Inferior parietal cortex (tissue), 1 donor: ENCODE data around the gene ECD.
"Not testable (repeated sequence)": the region's sequence is repeated elsewhere in the genome, so short reads cannot be mapped to it uniquely, and the experiment has no call there.

Source experiments
- DNase-seq: peaks from one replicate; pipeline ENCODE4 v3.0.0-alpha.2; 2016; ENCODE audit errors: extremely low spot score

Gene ECD

GRCh38 chr10:73159038-73159648 lies 8.7 kb downstream of the ECD start:
- DNase-seq: peak; percentile 80

DNA sequence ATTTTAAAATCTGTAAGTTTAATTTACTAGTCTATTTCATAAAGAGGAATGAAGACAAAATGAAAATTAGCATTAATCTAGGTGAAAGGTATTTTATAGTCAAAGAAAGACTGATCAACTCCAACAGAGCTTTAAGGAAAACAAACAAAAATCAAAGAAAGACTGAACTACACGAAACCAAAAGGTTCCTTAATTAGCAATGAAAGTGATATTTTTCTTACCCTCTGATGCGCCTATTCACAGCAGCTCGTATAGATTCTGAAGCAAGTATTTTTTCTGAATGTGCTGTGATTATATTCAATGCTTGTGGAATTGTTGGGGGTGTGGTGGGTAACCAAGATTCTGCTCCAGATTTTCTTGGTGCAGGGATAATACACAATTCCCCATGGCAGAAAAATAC lies 11.8 kb downstream of the ECD start:
- no peak for DNase-seq

DNA sequence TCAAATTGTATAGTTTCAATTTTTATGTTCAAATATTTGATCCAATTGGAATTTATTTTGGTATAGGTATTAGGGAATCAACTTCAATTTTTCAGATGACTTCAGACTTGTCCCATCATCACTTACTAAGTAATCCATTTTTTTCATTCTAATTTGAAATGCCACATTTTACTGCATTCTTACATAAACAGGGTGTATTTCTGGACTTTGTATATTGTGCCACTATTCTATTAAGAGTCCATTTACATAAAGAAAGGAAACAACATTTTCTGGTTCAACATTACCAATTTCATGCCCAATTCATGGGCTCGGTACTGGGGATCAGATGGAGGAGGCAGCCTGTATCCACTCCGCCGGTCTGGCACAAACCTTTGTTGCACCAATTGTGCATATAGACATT lies 15.8 kb downstream of the ECD start:
- no peak for DNase-seq

DNA sequence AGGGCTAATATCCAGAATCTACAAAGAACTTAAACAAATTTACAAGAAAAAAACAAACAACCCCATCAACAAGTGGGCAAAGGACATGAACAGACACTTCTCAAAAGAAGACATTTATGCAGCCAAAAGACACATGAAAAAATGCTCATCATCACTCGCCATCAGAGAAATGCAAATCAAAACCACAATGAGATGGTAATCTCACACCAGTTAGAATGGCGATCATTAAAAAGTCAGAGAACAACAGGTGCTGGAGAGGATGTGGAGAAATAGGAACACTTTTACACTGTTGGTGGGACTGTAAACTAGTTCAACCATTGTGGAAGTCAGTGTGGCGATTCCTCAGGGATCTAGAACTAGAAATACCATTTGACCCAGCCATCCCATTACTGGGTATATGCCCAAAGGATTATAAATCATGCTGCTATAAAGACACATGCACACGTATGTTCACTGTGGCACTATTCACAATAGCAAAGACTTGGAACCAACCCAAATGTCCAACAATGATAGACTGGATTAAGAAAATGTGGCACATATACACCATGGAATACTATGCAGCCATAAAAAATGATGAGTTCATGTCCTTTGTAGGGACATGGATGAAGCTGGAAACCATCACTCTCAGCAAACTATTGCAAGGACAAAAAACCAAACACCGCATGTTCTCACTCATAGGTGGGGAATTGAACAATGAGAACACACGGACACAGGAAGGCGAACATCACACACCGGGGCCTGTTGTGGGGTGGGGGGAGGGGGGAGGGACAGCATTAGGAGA lies 17.0 kb downstream of the ECD start:
- not testable (repeated sequence) for DNase-seq

DNA sequence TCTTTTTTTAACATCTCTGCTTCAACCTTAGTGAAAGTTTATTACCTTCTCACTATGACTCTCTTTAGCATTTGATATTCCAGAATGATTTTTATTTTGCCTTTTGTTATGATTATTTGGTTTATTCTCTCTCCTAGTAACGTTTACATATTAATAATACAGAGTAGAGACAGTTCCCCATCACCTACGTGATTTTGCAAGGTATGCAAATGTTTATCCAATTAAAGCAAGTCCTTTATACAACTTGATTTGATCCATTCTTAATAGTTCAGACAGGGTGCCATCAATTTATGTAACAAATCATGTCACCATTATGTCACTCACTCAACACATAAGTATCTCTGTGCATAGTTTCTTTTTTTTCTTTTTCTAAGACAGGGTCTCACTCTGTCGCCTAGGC lies 26.2 kb downstream of the ECD start:
- no peak for DNase-seq

DNA sequence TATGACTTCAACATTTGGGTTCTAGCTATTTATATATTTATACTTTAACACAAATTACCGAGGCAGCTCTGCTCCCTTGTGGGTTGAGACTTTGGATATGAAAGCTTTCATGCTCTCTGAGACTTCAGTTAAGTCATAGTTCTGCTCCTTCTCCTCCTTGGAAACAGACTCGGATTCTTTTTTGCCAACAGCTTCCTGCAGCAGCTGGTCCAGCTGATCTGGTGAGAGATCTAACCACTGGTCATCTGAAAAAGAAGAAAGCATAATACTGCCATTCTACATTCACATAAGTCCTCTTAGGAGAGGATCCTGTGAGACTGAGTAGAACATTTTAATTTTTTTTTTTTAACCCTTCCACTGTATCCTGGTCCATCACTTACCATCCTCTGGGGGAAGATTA lies 28.6 kb downstream of the ECD start:
- DNase-seq: no peak

- no peak for DNase-seq
Measured at GRCh38 chr10:73136627-73137026, 31.2 kb downstream of the ECD start.

GRCh38 chr10:73134727-73135126 lies 33.1 kb downstream of the ECD start:
- no peak for DNase-seq

DNA sequence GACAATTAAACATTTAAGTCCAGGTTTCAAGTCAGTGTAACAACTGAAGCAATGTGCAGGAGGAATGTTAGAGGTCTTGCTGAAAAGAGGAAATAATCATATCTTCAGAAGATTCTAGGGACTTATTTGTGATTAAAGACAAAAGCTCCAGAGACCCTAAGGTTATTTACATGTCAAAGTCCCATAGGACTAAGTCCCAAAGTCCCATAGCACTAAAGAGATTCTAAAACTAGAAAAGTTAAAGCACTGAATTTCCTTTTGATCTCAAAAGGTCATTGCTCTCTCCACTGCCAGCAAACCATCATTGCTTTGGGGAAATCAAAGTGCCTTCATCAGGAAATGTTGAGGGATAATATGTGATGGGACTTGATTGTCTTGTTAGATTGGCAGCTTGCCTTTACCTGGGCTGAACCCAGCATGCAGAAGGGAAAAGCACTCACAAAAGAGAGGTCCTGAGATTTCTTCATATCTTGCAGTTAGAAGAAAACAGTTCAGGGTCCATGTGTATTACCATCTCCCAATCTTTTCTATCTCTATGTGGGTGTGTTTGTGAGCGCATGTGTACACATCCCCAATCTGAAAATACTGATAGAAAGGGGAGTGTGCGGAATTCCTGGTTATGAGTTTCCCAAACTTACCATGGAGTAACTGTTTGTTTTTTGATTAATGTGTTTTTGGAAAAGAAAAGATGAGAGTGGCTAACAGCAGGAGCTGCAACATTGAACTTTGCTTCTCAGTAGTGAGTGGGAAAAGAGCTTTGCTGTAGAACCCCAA lies 35.7 kb downstream of the ECD start:
- no peak for DNase-seq

- no peak for DNase-seq
Measured at GRCh38 chr10:73131301-73131700, 36.5 kb downstream of the ECD start.

DNA sequence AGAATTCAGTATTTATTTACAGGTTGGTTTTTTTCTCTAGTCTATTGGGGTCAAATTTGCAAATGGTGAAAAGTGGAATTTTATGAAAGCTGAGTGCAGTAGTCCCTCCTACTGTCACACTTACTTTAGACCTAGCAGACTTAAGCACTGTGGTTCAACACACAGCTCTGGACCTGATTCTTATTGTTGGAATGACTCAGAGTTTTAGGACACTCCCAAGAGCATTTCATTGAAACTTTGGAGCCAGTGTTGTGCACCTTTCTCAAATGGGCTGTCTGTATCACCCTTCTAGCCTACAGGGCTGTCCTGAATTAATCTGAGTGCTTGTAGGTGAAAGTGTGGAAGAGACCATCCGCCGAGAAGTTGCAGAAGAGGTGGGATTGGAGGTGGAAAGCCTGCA lies 41.5 kb downstream of the ECD start:
- no peak for DNase-seq

- DNase-seq: no peak
Measured at GRCh38 chr10:73119952-73120351, 47.9 kb downstream of the ECD start.

GRCh38 chr10:73119457-73119856 lies 48.4 kb downstream of the ECD start:
- DNase-seq: no peak

DNA sequence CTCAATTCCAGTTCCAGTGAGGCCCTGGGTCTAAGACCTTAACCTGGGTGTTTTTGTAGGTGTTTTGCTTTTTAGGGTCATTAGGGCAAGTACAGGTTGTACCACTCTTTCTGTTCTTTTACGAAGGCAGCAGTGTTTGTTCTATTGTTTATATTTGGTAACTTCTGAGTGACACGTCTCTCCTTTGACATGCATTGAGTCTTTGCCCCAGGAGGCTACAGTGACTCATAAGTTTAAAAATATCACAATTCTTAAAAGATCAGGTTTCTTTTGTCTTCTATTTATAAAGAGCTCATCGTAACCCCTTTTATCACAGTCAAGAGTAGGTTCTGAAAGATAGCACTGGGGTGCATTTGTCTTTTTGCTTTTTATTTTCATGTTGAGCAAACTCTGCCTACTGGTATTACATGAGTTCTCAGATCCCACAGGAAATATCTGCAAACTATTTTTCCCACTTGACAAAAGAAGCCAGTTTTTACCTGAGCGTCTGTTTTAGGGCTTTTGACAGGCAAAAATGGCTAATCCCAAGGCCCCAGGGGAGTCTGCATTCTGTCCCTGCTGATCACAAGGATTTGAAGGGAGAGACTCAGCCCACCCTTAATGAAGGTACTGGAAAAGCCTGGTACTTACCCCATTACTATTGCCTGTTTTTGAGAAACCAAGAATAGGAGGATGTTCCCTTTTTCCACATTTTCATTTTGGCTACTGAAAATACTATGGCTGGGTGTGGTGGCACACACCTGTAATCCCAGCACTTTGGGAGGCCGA lies 49.6 kb downstream of the ECD start:
- DNase-seq: no peak

DNA sequence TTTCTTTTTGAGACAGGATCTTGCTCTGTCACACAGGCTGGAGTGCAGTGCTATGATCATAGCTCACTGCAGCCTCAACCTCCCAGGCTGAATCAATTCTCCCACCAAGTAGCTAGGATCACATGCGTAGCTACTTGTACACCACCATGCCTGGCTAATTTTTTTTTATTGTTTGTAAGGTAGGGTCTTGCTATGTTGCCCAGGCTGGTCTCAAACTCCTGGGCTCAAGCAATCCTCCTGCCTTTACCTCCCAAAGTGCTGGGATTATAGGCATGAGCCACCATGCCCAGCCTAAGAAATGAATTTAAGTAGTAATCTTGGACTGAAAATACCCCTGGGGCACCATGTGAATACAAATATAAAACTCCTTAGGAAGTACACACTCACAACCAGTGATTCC lies 51.8 kb downstream of the ECD start:
- no peak for DNase-seq

GRCh38 chr10:73113551-73113950 lies 54.3 kb downstream of the ECD start:
- DNase-seq: no peak

DNA sequence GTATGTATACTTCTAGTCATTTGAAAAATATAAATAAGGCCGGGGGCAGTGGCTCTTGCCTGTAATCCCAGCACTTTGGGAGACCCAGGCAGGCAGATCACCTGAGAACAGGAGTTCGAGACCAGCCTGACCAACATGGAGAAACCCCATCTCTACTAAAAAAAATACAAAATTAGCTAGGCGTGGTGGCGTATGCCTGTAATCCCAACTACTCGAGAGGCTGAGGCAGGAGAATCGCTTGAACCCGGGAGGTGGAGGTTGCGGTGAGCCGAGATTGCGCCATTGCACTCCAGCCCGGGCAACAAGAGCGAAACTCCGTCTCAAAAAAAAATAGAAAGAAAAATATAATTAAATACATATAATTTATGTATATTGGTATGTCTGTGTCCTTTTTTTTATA lies 55.8 kb downstream of the ECD start:
- DNase-seq: not testable (repeated sequence)

DNA sequence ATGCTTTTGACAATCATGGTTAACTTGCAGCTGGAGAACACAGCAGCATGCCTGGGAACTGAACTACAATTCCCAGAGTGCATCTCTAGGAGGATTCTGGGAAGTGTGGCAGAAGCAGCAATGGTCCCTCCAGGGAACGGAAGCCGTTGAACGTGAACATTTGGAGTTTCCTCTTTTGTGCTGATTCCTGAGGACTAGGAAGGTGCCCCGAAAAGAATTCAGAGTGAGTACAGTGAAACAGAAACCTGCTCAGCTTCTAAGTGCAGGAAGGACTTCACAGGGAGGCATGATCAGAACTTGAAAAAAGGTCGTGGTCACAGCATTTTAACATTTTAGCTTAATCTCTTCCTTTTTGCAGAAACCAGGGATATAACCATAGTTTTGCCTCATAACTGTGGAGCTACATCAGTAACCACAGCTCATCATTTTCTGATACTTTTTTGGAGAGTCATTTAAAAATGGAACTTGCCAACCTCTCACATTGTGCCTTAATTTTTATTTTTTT lies 57.4 kb downstream of the ECD start, which contains the start of gene NUDT13:
NUDT13 (plus strand) TSS at position 111 of the 505 bp plus-strand sequence. CDS start 3,911 bp downstream, outside the sequence.
- DNase-seq: peak; percentile 94

- DNase-seq: not testable (repeated sequence)
Measured at GRCh38 chr10:73109248-73109652, 58.6 kb downstream of the ECD start.

- DNase-seq: no peak
Measured at GRCh38 chr10:73106301-73106700, 61.5 kb downstream of the ECD start.

DNA sequence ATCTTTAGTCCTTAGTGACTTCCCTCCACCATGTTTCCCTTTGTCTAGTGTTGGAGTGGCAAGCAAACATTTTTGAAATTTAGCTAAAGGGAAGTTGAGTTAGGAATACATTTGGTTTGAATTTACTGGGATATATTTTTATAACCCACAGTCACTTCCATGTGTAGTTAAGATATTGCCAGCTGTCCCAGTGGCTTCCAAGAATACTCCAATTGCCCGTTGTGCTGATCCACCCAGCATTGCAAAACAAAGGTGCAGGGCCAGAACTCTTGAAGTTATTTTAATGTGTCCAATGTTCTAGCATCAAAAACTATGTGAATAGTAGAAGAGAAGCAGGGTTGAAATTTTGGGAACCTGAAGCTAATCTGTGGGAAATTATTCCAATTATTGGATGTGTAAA lies 68.7 kb downstream of the ECD start:
- DNase-seq: no peak

- no peak for DNase-seq
Measured at GRCh38 chr10:73097305-73097670, 70.5 kb downstream of the ECD start.
